Dendritic cell treated with granulocyte-macrophage colony-stimulating factor and Interleukin-4, amounts not matched to agents 40 ng/mL and 50 ng/mL, for 4 days (primary cell): Measurements from ENCODE around the gene TGFBR3L.
A peak's percentile ranks its signal among the peaks of the same experiment; 100 is the strongest.

Experiments
- H3K27ac Mint-ChIP-seq: one replicate; pipeline ENCODE4 v1.8.0; 2022; ENCODE audit warnings: mild to moderate bottlenecking, mixed read lengths
- H3K27me3 Mint-ChIP-seq: one replicate; pipeline ENCODE4 v1.8.0; 2022; ENCODE audit warnings: mild to moderate bottlenecking, mixed read lengths
- H3K36me3 Mint-ChIP-seq: one replicate; pipeline ENCODE4 v1.8.0; 2022; ENCODE audit warnings: low read depth, mixed read lengths
- H3K4me1 Mint-ChIP-seq: one replicate; pipeline ENCODE4 v1.8.0; 2022; ENCODE audit warnings: low read depth, mixed read lengths
- H3K4me3 Mint-ChIP-seq: one replicate; pipeline ENCODE4 v1.8.0; 2022; ENCODE audit warnings: mild to moderate bottlenecking, moderate library complexity, mixed read lengths
- H3K9me3 Mint-ChIP-seq: one replicate; pipeline ENCODE4 v1.8.0; 2022; ENCODE audit warnings: mixed read lengths
- intact Hi-C: fragments of 100-400 bp; cut with micrococcal nuclease; formaldehyde crosslinking; loops from one replicate; pipeline ENCODE4 v1.15.0; 2022

TGFBR3L gene

GRCh38 chr19:7921967-7922835 lies 7.6 kb downstream of the TGFBR3L start:
- Mint-ChIP-seq H3K4me3 (peak overlapping the region; percentile 87), H3K27me3 (peaks cover 51% of the 10 kb centered on the region), H3K27ac (peak overlapping the region; percentile 94), H3K36me3 (peaks cover 39% of the 10 kb centered on the region), H3K4me1 (peaks cover 80% of the 10 kb centered on the region), H3K9me3 (no peaks in the 10 kb centered on the region)
- intact Hi-C loops, result loop anchor here (2.0 to 10.0 kb wide), 2 partner anchors 19 to 237 kb away; partner anchors contain the start of genes MAP2K7 and TRAPPC5

GRCh38 chr19:7922836-7923195 lies 8.2 kb downstream of the TGFBR3L start:
- H3K27me3 Mint-ChIP-seq, result peaks cover 46% of the 10 kb centered on the region
- intact Hi-C loops, result loop anchor here (10.0 kb wide), 1 partner anchor 238 kb away; the partner anchor contains the start of gene TRAPPC5
- H3K4me1 Mint-ChIP-seq, result peaks cover 79% of the 10 kb centered on the region
- H3K27ac Mint-ChIP-seq, result no peak overlapping the region
- no peaks in the 10 kb centered on the region for H3K9me3 Mint-ChIP-seq
- peaks cover 45% of the 10 kb centered on the region for H3K36me3 Mint-ChIP-seq
- peak overlapping the region; percentile 23 for H3K4me3 Mint-ChIP-seq

GRCh38 chr19:7923295-7924191 lies 8.9 kb downstream of the TGFBR3L start:
- no peaks in the 10 kb centered on the region for H3K9me3 Mint-ChIP-seq
- intact Hi-C loops, result loop anchor here (2.0 to 10.0 kb wide), 2 partner anchors 71 to 239 kb away; partner anchors contain the start of gene TRAPPC5

GRCh38 chr19:7924241-7924640 lies 9.6 kb downstream of the TGFBR3L start:
- Mint-ChIP-seq H3K27ac (peak overlapping the region; percentile 60), H3K9me3 (no peaks in the 10 kb centered on the region), H3K36me3 (peaks cover 58% of the 10 kb centered on the region), H3K4me1 (peaks cover 66% of the 10 kb centered on the region), H3K27me3 (peaks cover 32% of the 10 kb centered on the region), H3K4me3 (peak overlapping the region; percentile 45)
- intact Hi-C loops, result loop anchor here (2.0 to 10.0 kb wide), 2 partner anchors 71 to 239 kb away; partner anchors contain the start of gene TRAPPC5

More at GRCh38 chr19:7923295-7924191, 8.9 kb downstream of the TGFBR3L start:
- H3K36me3 Mint-ChIP-seq, result peaks cover 52% of the 10 kb centered on the region
- H3K4me3 Mint-ChIP-seq, result no peak overlapping the region
- H3K27me3 Mint-ChIP-seq, result peaks cover 39% of the 10 kb centered on the region
- peaks cover 73% of the 10 kb centered on the region for H3K4me1 Mint-ChIP-seq
- H3K27ac Mint-ChIP-seq, result peak overlapping the region; percentile 60

GRCh38 chr19:7924651-7925170 lies 10.1 kb downstream of the TGFBR3L start:
- Mint-ChIP-seq H3K4me1 (peaks cover 61% of the 10 kb centered on the region), H3K27ac (no peak overlapping the region), H3K36me3 (peaks cover 63% of the 10 kb centered on the region), H3K27me3 (peaks cover 27% of the 10 kb centered on the region), H3K4me3 (no peak overlapping the region), H3K9me3 (no peaks in the 10 kb centered on the region)
- intact Hi-C loops, result loop anchor here (2.0 to 10.0 kb wide), 2 partner anchors 72 to 240 kb away; partner anchors contain the start of gene TRAPPC5

- Mint-ChIP-seq H3K9me3 (no peaks in the 10 kb centered on the region), H3K4me1 (peaks cover 57% of the 10 kb centered on the region), H3K4me3 (peak overlapping the region; percentile 78), H3K36me3 (peaks cover 69% of the 10 kb centered on the region), H3K27ac (no peak overlapping the region), H3K27me3 (peaks cover 23% of the 10 kb centered on the region)
- intact Hi-C loops, result loop anchor here (2.0 to 10.0 kb wide), 2 partner anchors 73 to 241 kb away; partner anchors contain the start of gene TRAPPC5
Observed at GRCh38 chr19:7925171-7925851, 10.7 kb downstream of the TGFBR3L start.

GRCh38 chr19:7926021-7926726 lies 11.5 kb downstream of the TGFBR3L start, which contains the start of gene CTXN1:
TSS of gene CTXN1 (minus strand) at chr19:7926135. CDS start at chr19:7925538, 597 bp downstream.
- H3K9me3 Mint-ChIP-seq, result no peaks in the 10 kb centered on the region
- peaks cover 23% of the 10 kb centered on the region for H3K27me3 Mint-ChIP-seq
- peak within 1 kb of the TSS; percentile 78 for H3K4me3 Mint-ChIP-seq
- H3K4me1 Mint-ChIP-seq, result peaks cover 57% of the 10 kb centered on the region
- peaks cover 71% of the 10 kb centered on the region for H3K36me3 Mint-ChIP-seq
- peak within 1 kb of the TSS; percentile 60 for H3K27ac Mint-ChIP-seq
- intact Hi-C loops, result loop anchor here (10.0 kb wide), 1 partner anchor 241 kb away; the partner anchor contains the start of gene TRAPPC5

- Mint-ChIP-seq H3K36me3 (peaks cover 71% of the 10 kb centered on the region), H3K4me1 (peaks cover 50% of the 10 kb centered on the region)
Observed at GRCh38 chr19:7926727-7927604, 12.3 kb downstream of the TGFBR3L start.

GRCh38 chr19:7927605-7928333 lies 13.1 kb downstream of the TGFBR3L start:
- no peak overlapping the region for H3K4me3 Mint-ChIP-seq
- intact Hi-C loops, result loop anchor here (10.0 kb wide), 1 partner anchor 243 kb away; the partner anchor contains the start of gene TRAPPC5

More at GRCh38 chr19:7926727-7927604, 12.3 kb downstream of the TGFBR3L start:
- peak overlapping the region; percentile 75 for H3K4me3 Mint-ChIP-seq
- no peaks in the 10 kb centered on the region for H3K9me3 Mint-ChIP-seq
- H3K27me3 Mint-ChIP-seq, result peaks cover 23% of the 10 kb centered on the region
- peak overlapping the region; percentile 60 for H3K27ac Mint-ChIP-seq
- intact Hi-C loops, result loop anchor here (10.0 kb wide), 1 partner anchor 242 kb away; the partner anchor contains the start of gene TRAPPC5

GRCh38 chr19:7928334-7928706 lies 13.7 kb downstream of the TGFBR3L start:
- H3K9me3 Mint-ChIP-seq, result no peaks in the 10 kb centered on the region
- H3K27me3 Mint-ChIP-seq, result peaks cover 20% of the 10 kb centered on the region
- H3K27ac Mint-ChIP-seq, result no peak overlapping the region
- peaks cover 41% of the 10 kb centered on the region for H3K4me1 Mint-ChIP-seq
- intact Hi-C loops, result loop anchor here (10.0 kb wide), 1 partner anchor 244 kb away; the partner anchor contains the start of gene TRAPPC5
- peaks cover 71% of the 10 kb centered on the region for H3K36me3 Mint-ChIP-seq
- H3K4me3 Mint-ChIP-seq, result no peak overlapping the region

More at GRCh38 chr19:7927605-7928333, 13.1 kb downstream of the TGFBR3L start:
- Mint-ChIP-seq H3K36me3 (peaks cover 71% of the 10 kb centered on the region), H3K4me1 (peaks cover 46% of the 10 kb centered on the region), H3K27me3 (peaks cover 23% of the 10 kb centered on the region), H3K27ac (no peak overlapping the region), H3K9me3 (no peaks in the 10 kb centered on the region)
